Measurements from ENCODE around the gene BIN1. TPM values are rescaled to one million over a fixed set of nuclear protein-coding genes. Genes with fewer than 3 reads are reported as not detected.

The BIN1 gene
- total RNA-seq, 1 experiment from 2014 or later, result 87.5 TPM

GRCh38 chr2:127014224-127014623 lies 92.7 kb downstream of the BIN1 start:
- no peaks in the 10 kb centered on the region for H3K36me3 ChIP-seq (ENCODE audit: low read depth)
- ChIA-PET POLR2A (ENCODE audit: unreplicated experiment) (no interaction called here), CTCF (no interaction called here)
- peak overlapping the region; percentile 57 for H3K4me2 ChIP-seq
- H2AFZ ChIP-seq, result no peak overlapping the region
- peaks cover 21% of the 10 kb centered on the region for H3K4me1 ChIP-seq (replicated peaks; ENCODE audit: insufficient read depth)
- intact Hi-C loops (cut with micrococcal nuclease; ENCODE audit: unreplicated experiment), result no loop called here
- H3K4me3 ChIP-seq, result no peak overlapping the region
- peak overlapping the region; percentile 5; the same call in 1 of the 2 replicates for H3K27ac ChIP-seq
- no peak for DNase-seq
- H4K20me1 ChIP-seq (ENCODE audit: insufficient read depth), result no peaks in the 10 kb centered on the region
- TF ChIP-seq EZH2 (IDR thresholded peaks at IDR 0.05; ENCODE audit: low read depth) (no peak), CTCF (conservative IDR thresholded peaks at IDR 0.05) (no peak)
- no peaks in the 10 kb centered on the region for H3K9me2 ChIP-seq (ENCODE audit: insufficient read depth)
- no peaks in the 10 kb centered on the region for H3K79me2 ChIP-seq (ENCODE audit: low read depth)
- H3K27me3 ChIP-seq (ENCODE audit: insufficient read depth, low read depth), result no peaks in the 10 kb centered on the region
- peaks cover 7% of the 10 kb centered on the region; the same call in 1 of the 2 replicates for H3F3A ChIP-seq (ENCODE audit: insufficient read depth, low read depth)
- BruUV-seq (replicated peaks), result no TSS peak
- no peaks in the 10 kb centered on the region for H3K9me3 ChIP-seq (ENCODE audit: insufficient read depth, low read depth)

GRCh38 chr2:127012868-127013267 lies 94.1 kb downstream of the BIN1 start:
- no peak overlapping the region for H3K27ac ChIP-seq
- TF ChIP-seq EZH2 (IDR thresholded peaks at IDR 0.05; ENCODE audit: low read depth), result no peak
- no peak for TF ChIP-seq CTCF (conservative IDR thresholded peaks at IDR 0.05)
- intact Hi-C loops (cut with micrococcal nuclease; ENCODE audit: unreplicated experiment), result no loop called here
- peaks cover 21% of the 10 kb centered on the region for H3K4me1 ChIP-seq (replicated peaks; ENCODE audit: insufficient read depth)
- BruUV-seq (replicated peaks), result no TSS peak
- no peak overlapping the region for H3K4me2 ChIP-seq
- H3K9me2 ChIP-seq (ENCODE audit: insufficient read depth), result no peaks in the 10 kb centered on the region
- no peaks in the 10 kb centered on the region for H3K79me2 ChIP-seq (ENCODE audit: low read depth)
- no peak overlapping the region for H3K4me3 ChIP-seq
- H3K9me3 ChIP-seq (ENCODE audit: insufficient read depth, low read depth), result no peaks in the 10 kb centered on the region
- ChIA-PET CTCF (no interaction called here), POLR2A (ENCODE audit: unreplicated experiment) (no interaction called here)
- no peak for DNase-seq
- H4K20me1 ChIP-seq (ENCODE audit: insufficient read depth), result no peaks in the 10 kb centered on the region
- no peaks in the 10 kb centered on the region for H3K36me3 ChIP-seq (ENCODE audit: low read depth)
- peaks cover 7% of the 10 kb centered on the region; the same call in 1 of the 2 replicates for H3F3A ChIP-seq (ENCODE audit: insufficient read depth, low read depth)
- H2AFZ ChIP-seq, result no peak overlapping the region
- H3K27me3 ChIP-seq (ENCODE audit: insufficient read depth, low read depth), result no peaks in the 10 kb centered on the region

- no peaks in the 10 kb centered on the region for H3K79me2 ChIP-seq (ENCODE audit: low read depth)
- H3K9me2 ChIP-seq (ENCODE audit: insufficient read depth), result peaks cover 1% of the 10 kb centered on the region; the same call in 1 of the 2 replicates
- H3K27me3 ChIP-seq (ENCODE audit: insufficient read depth, low read depth), result no peaks in the 10 kb centered on the region
- DNase-seq, result no peak
- no peak overlapping the region for H3K27ac ChIP-seq
- peaks cover 7% of the 10 kb centered on the region; the same call in 1 of the 2 replicates for H3F3A ChIP-seq (ENCODE audit: insufficient read depth, low read depth)
- H3K4me1 ChIP-seq (replicated peaks; ENCODE audit: insufficient read depth), result peaks cover 21% of the 10 kb centered on the region
- no peaks in the 10 kb centered on the region for H3K36me3 ChIP-seq (ENCODE audit: low read depth)
- no TSS peak for BruUV-seq (replicated peaks)
- no peak overlapping the region for H3K4me3 ChIP-seq
- POLR2A ChIA-PET (ENCODE audit: unreplicated experiment), result no interaction called here
- no peaks in the 10 kb centered on the region for H3K9me3 ChIP-seq (ENCODE audit: insufficient read depth, low read depth)
- H3K4me2 ChIP-seq, result no peak overlapping the region
- CTCF ChIA-PET, result no interaction called here
- no peaks in the 10 kb centered on the region for H4K20me1 ChIP-seq (ENCODE audit: insufficient read depth)
- H2AFZ ChIP-seq, result no peak overlapping the region
- intact Hi-C loops (cut with micrococcal nuclease; ENCODE audit: unreplicated experiment), result no loop called here
- no peak for TF ChIP-seq CTCF (conservative IDR thresholded peaks at IDR 0.05)
- TF ChIP-seq EZH2 (IDR thresholded peaks at IDR 0.05; ENCODE audit: low read depth), result no peak
Observed at GRCh38 chr2:127012215-127012614, 94.7 kb downstream of the BIN1 start.

Measured in PC-9 (cell line).